ENCODE data around the gene RAF1. TPM values are rescaled to one million over a fixed set of nuclear protein-coding genes. Genes with fewer than 3 reads are reported as not detected.
"Not testable (repeated sequence)": the region's sequence is repeated elsewhere in the genome, so short reads cannot be mapped to it uniquely, and the experiment has no call there.

Gene RAF1
- total RNA-seq, 2 donors from 2014 or later, result 101 to 126 TPM

GRCh38 chr3:12638105-12638504, 25.8 kb downstream of the RAF1 start:
- no peak overlapping the region for H3K27ac ChIP-seq
- no peaks in the 10 kb centered on the region for H3K27me3 ChIP-seq (replicated peaks; ENCODE audit: insufficient read depth)
- no peaks in the 10 kb centered on the region for H3K9me3 ChIP-seq
- H3K4me3 ChIP-seq, result no peak overlapping the region
- no peak for TF ChIP-seq POLR2A (IDR thresholded peaks at IDR 0.05)
- no peak for TF ChIP-seq POLR2AphosphoS5 (IDR thresholded peaks at IDR 0.05)
- TF ChIP-seq CTCF (IDR thresholded peaks at IDR 0.05), result no peak
- peaks cover 5% of the 10 kb centered on the region for H3K4me1 ChIP-seq (replicated peaks)
- no peaks in the 10 kb centered on the region for H3K36me3 ChIP-seq
- intact Hi-C loops (cut with DNase I), result no loop called here
- 11% methylated on average over 1 of the region's 1 CpG for WGBS
- no peak for DNase-seq (ENCODE audit: low spot score)

- Histone ChIP-seq H3K9me3 (no peaks in the 10 kb centered on the region), H3K27ac (no peak overlapping the region), H3K4me3 (no peak overlapping the region), H3K4me1 (replicated peaks) (peaks cover 10% of the 10 kb centered on the region), H3K36me3 (no peaks in the 10 kb centered on the region), H3K27me3 (replicated peaks; ENCODE audit: insufficient read depth) (no peaks in the 10 kb centered on the region)
- TF ChIP-seq POLR2A (IDR thresholded peaks at IDR 0.05) (no peak), CTCF (IDR thresholded peaks at IDR 0.05) (no peak), POLR2AphosphoS5 (IDR thresholded peaks at IDR 0.05) (no peak)
- intact Hi-C loops (cut with DNase I), result no loop called here
- no peak for DNase-seq (ENCODE audit: low spot score)
- 91% methylated on average over 4 of the region's 4 CpGs for WGBS
Measured at GRCh38 chr3:12633108-12633507, 30.8 kb downstream of the RAF1 start.

GRCh38 chr3:12632523-12632922, 31.4 kb downstream of the RAF1 start:
- 68% methylated on average over 2 of the region's 2 CpGs for WGBS
- Histone ChIP-seq H3K4me3 (no peak overlapping the region), H3K27ac (no peak overlapping the region), H3K27me3 (replicated peaks; ENCODE audit: insufficient read depth) (no peaks in the 10 kb centered on the region), H3K9me3 (no peaks in the 10 kb centered on the region), H3K4me1 (replicated peaks) (peaks cover 9% of the 10 kb centered on the region), H3K36me3 (no peaks in the 10 kb centered on the region)
- intact Hi-C loops (cut with DNase I), result no loop called here
- TF ChIP-seq POLR2A (IDR thresholded peaks at IDR 0.05) (no peak), CTCF (IDR thresholded peaks at IDR 0.05) (no peak), POLR2AphosphoS5 (IDR thresholded peaks at IDR 0.05) (no peak)
- no peak for DNase-seq (ENCODE audit: low spot score)

- intact Hi-C loops (cut with DNase I); H3K36me3 ChIP-seq; H3K4me3 ChIP-seq; H3K9me3 ChIP-seq; DNase-seq (ENCODE audit: low spot score); H3K27me3 ChIP-seq (replicated peaks; ENCODE audit: insufficient read depth): not testable (repeated sequence)
- 96% methylated on average over 7 of the region's 7 CpGs for WGBS
- Histone ChIP-seq H3K27ac (peak overlapping the region in 1 of 2 donors; percentile 47), H3K4me1 (replicated peaks) (peaks cover 13% of the 10 kb centered on the region)
Measured at GRCh38 chr3:12630843-12631242, 33.1 kb downstream of the RAF1 start.

GRCh38 chr3:12630292-12630691, 33.6 kb downstream of the RAF1 start:
- WGBS, result 68% methylated on average over 2 of the region's 2 CpGs
- H3K9me3 ChIP-seq, result no peaks in the 10 kb centered on the region
- no peak for TF ChIP-seq CTCF (IDR thresholded peaks at IDR 0.05)
- no peak for DNase-seq (ENCODE audit: low spot score)
- H3K27me3 ChIP-seq (replicated peaks; ENCODE audit: insufficient read depth), result no peaks in the 10 kb centered on the region
- no peak overlapping the region for H3K4me3 ChIP-seq
- H3K4me1 ChIP-seq (replicated peaks), result peaks cover 13% of the 10 kb centered on the region
- H3K27ac ChIP-seq, result peak overlapping the region in 1 of 2 donors; percentile 47
- intact Hi-C loops (cut with DNase I), result no loop called here
- H3K36me3 ChIP-seq, result no peaks in the 10 kb centered on the region

All from prostate gland (tissue), 2 donors.